M059J (cell line): ENCODE measurements around the gene MRNIP. TPM values are rescaled to one million over a fixed set of nuclear protein-coding genes. Genes with fewer than 3 reads are reported as not detected.

Source experiments
- DNase-seq: peaks from one replicate; pipeline ENCODE4 v3.0.0-alpha.2; 2012; ENCODE audit warnings: low read depth
- total RNA-seq: library from RNA; depleted of rRNA; stranded (reverse); fragments of >200 nt; shearing (Covaris generic); gene quantifications from 2 replicates; pipeline ENCODE4 v1.2.3, GENCODE V29; 2014

The MRNIP gene
- total RNA-seq, 1 experiment from 2014 or later = 11.3 TPM

- no peak for DNase-seq
These were observed 29.2 kb upstream of the MRNIP start for GRCh38 chr5:179887802-179888201.

GRCh38 chr5:179887095-179887494 lies 28.5 kb upstream of the MRNIP start:
- no peak for DNase-seq

GRCh38 chr5:179886190-179886911 lies 27.7 kb upstream of the MRNIP start:
- DNase-seq = no peak

GRCh38 chr5:179885491-179886090 lies 27.0 kb upstream of the MRNIP start:
- no peak for DNase-seq

GRCh38 chr5:179883163-179883562 lies 24.5 kb upstream of the MRNIP start:
- DNase-seq = no peak

- DNase-seq = no peak
These were observed 23.7 kb upstream of the MRNIP start for GRCh38 chr5:179882338-179882737.

- no peak for DNase-seq
These were observed 22.4 kb upstream of the MRNIP start for GRCh38 chr5:179880848-179881590.

GRCh38 chr5:179880066-179880650 lies 21.5 kb upstream of the MRNIP start:
- no peak for DNase-seq

- no peak for DNase-seq
These were observed 21.0 kb upstream of the MRNIP start for GRCh38 chr5:179879690-179880010.

- no peak for DNase-seq
These were observed 20.5 kb upstream of the MRNIP start for GRCh38 chr5:179879003-179879689.

GRCh38 chr5:179878222-179879002 lies 19.8 kb upstream of the MRNIP start:
- DNase-seq = no peak

- DNase-seq = no peak
These were observed 18.0 kb upstream of the MRNIP start for GRCh38 chr5:179876610-179876952.

GRCh38 chr5:179875741-179876609 lies 17.4 kb upstream of the MRNIP start:
- no peak for DNase-seq

- DNase-seq = no peak
These were observed 16.1 kb upstream of the MRNIP start for GRCh38 chr5:179874536-179875292.

- DNase-seq = no peak
These were observed 15.5 kb upstream of the MRNIP start for GRCh38 chr5:179874136-179874535.

- DNase-seq = no peak
These were observed 15.0 kb upstream of the MRNIP start for GRCh38 chr5:179873588-179874110.

- no peak for DNase-seq
These were observed 14.4 kb upstream of the MRNIP start for GRCh38 chr5:179872828-179873575.

- DNase-seq = no peak
These were observed 13.6 kb upstream of the MRNIP start for GRCh38 chr5:179872055-179872827.
